Tibial nerve (tissue), 4 donors: ENCODE measurements around the gene GRIN3B.

ENCODE experiments used
- EP300 ChIP-seq, 2 donors: sonication (generic); formaldehyde crosslinking; IDR thresholded peaks; one replicate each; pipeline ENCODE4 v1.6.1; 2017; ENCODE audit warnings: antibody characterized with exemption in 2 of 2, mild to moderate bottlenecking in 1 of 2
- POLR2A ChIP-seq, 2 donors: fragments of 450-650 bp; IDR thresholded peaks; one replicate each; pipeline ENCODE4 v1.6.1; 2017; ENCODE audit warnings: antibody characterized with exemption in 2 of 2, mild to moderate bottlenecking in 2 of 2, moderate library complexity in 2 of 2
- TF ChIP-seq, protein P1 (sequence below), 5 experiments: fragments of 200-600 bp in 3 of 5; fragments of 450-650 bp in 2 of 5; sonication (generic) in 3 of 5; IDR thresholded peaks; one replicate each; pipeline ENCODE4 v1.5.1; 2016 to 2019; ENCODE audit warnings: antibody characterized with exemption in 5 of 5, mild to moderate bottlenecking in 3 of 5, moderate library complexity in 2 of 5

DNA sequence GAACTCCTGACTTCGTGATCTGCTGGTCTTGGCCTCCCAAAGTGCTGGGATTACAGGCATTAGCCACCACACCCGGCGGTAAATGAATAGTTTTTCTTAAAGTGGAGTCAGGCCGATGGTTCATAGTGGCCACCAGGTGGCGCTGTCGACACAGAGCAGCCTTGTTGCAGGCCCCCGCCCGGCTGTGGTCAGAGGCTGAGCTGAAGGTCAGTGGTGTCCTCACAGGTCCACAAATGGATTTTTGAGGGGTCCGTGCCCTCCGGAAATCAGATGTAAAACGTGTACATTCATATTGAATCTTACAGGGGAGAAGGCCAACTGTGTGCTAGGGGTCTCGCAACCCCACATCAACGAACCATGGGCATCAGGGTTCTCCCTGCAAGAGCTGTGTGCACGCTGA lies 29.5 kb upstream of the GRIN3B start:
- TF ChIP-seq POLR2A (IDR thresholded peaks at IDR 0.05) (no peak), EP300 (IDR thresholded peaks at IDR 0.05) (no peak)
- TF ChIP-seq, protein P1, sequence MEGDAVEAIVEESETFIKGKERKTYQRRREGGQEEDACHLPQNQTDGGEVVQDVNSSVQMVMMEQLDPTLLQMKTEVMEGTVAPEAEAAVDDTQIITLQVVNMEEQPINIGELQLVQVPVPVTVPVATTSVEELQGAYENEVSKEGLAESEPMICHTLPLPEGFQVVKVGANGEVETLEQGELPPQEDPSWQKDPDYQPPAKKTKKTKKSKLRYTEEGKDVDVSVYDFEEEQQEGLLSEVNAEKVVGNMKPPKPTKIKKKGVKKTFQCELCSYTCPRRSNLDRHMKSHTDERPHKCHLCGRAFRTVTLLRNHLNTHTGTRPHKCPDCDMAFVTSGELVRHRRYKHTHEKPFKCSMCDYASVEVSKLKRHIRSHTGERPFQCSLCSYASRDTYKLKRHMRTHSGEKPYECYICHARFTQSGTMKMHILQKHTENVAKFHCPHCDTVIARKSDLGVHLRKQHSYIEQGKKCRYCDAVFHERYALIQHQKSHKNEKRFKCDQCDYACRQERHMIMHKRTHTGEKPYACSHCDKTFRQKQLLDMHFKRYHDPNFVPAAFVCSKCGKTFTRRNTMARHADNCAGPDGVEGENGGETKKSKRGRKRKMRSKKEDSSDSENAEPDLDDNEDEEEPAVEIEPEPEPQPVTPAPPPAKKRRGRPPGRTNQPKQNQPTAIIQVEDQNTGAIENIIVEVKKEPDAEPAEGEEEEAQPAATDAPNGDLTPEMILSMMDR (IDR thresholded peaks at IDR 0.05), result peak in 4 of 5 experiments; percentile 13 to 44 (median 23)
